VCaP (cell line): ENCODE measurements around the gene PRAME.

Experiments
- H3K27ac ChIP-seq: fragments of 450-650 bp; 2 replicates; pipeline ENCODE4 v1.5.1; 2017
- TF ChIP-seq, protein P1 (sequence below): fragments of 450-650 bp; conservative IDR thresholded peaks from 2 replicates; pipeline ENCODE4 v1.5.1; 2017; ENCODE audit warnings: mild to moderate bottlenecking, moderate library complexity

PRAME gene

DNA sequence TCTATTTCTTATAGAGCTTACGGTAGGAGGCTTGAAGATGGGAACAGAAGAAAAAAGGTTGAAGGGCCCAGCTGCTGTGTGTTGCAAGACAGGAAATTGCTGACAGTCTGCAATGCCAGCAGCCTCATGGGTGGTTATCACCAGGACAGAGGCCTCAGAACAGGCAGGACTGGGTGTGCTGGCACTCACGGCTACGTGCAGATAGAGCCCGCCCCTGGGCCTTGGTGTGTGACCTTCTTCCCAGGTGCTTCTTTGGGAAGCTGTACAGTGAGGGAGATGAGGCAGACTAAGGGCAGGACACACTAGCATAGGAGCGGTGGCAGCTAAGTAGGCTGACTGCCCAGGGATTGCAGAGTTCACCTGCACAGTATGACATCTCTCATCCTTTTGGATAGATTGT lies 12.6 kb downstream of the PRAME start:
- TF ChIP-seq, protein P1, sequence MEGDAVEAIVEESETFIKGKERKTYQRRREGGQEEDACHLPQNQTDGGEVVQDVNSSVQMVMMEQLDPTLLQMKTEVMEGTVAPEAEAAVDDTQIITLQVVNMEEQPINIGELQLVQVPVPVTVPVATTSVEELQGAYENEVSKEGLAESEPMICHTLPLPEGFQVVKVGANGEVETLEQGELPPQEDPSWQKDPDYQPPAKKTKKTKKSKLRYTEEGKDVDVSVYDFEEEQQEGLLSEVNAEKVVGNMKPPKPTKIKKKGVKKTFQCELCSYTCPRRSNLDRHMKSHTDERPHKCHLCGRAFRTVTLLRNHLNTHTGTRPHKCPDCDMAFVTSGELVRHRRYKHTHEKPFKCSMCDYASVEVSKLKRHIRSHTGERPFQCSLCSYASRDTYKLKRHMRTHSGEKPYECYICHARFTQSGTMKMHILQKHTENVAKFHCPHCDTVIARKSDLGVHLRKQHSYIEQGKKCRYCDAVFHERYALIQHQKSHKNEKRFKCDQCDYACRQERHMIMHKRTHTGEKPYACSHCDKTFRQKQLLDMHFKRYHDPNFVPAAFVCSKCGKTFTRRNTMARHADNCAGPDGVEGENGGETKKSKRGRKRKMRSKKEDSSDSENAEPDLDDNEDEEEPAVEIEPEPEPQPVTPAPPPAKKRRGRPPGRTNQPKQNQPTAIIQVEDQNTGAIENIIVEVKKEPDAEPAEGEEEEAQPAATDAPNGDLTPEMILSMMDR: no peak
- H3K27ac ChIP-seq: no peak overlapping the region

DNA sequence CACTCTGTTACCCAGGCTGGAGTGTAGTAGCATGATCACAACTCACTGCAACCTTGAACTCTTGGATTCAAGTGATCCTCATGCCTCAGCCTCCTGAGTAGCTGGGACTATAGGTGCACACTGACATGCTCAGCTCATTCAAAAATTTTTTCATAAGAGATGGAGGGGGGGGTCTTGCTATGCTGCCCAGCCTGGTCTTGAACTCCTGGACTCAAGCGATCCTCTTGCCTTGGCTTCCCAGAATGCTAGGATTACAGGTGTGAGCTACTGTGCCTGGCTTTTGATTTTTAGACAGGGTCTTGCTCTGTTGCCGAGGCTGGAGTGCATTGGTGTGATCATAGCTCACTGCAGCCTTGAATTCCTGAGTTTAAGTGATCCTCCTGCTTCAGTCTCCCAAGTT lies 14.0 kb downstream of the PRAME start:
- no peak overlapping the region for H3K27ac ChIP-seq
- TF ChIP-seq, protein P1: no peak

DNA sequence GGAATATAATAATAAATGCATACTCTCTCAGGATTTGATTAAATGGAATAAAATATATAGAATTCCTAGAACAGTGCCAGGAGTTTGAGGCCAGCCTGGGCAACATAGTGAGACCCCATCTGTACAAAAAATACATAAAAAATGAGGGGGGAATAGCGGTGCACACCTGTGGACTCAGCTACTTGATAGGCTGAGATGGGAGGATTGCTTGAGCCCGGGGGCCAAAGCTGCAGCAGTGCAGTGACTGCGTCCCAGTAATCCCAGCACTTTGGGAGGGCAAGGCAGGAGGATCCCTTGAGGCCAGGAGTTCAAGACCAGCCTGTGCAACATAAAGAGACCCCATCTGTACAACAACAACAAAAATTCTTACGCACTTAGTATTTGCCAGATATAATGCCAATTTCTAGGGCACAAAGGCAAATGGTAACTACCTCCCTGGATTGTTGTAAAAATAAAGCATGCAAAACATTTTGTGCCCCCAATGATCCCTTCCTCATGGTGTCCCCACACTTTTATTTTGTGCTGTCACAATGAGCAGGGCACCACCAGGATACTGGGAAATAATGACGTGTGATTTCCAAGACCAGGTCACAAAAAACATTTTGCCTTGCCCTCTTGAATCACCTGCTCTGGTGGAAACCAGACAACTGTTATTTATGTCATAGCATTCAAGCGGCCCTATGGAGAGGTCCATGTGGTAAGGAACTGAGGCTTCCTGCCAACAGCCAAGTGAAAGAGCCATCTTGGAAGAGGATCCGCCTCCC lies 20.7 kb downstream of the PRAME start:
- TF ChIP-seq, protein P1: no peak
- no peak overlapping the region for H3K27ac ChIP-seq

DNA sequence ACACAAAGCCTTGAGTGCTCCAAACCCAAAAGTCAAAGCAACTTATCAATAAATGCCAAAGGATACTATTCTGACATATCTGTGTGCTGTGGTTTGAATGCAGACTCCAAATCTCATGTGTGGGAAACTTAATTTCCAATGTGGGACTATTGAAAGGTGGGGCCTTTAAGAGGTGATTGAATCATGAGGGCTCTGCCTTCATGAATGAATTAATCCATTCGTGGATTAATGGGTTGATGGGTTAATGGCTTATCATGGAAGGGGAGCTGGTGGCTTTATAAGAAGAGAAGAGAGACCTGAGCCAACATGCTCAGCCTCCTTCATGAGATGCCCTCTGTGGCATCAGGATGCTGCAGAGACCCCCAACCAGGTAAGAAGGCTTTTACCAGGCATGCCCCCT lies 22.1 kb downstream of the PRAME start:
- TF ChIP-seq, protein P1: no peak

DNA sequence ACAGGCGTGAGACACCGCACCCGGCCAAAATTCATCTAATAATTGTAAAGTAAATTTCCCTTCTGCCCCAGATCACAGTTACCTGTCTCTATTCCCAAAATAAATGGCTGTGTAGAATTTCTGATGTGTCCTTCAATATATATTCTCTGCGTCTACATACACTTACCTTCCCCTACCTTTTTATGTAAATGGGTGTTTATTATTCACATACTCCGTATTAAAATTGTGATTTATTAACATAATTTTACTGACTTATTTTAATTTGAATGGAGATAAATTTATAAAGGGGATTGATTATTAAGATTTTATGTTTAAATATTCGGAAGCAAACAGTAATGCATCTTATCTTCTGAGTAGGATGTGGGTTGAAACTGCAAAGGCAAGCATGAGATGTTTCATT lies 22.6 kb downstream of the PRAME start:
- H3K27ac ChIP-seq: no peak overlapping the region
- TF ChIP-seq, protein P1: no peak

More for the DNA sequence above, 22.1 kb downstream of the PRAME start:
- H3K27ac ChIP-seq: no peak overlapping the region

DNA sequence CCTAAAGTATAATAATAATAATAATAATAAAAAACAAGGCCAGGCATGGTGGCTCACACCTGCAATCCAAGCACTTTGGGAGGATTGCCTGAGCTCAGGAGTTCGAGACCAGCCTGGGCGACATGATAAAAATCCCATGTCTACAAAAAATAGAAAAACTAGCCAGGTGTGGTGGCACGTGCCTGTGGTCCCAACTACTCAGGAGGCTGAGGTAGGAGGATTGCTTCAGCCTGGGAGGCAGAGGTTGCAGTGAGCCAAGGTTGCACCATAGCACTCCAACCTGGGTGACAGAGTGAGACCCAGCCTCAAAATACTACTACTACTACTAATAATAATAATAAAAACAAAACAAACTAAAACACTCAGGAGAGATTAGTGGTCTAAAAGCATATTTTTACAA lies 23.4 kb downstream of the PRAME start:
- TF ChIP-seq, protein P1: no peak
- H3K27ac ChIP-seq: no peak overlapping the region

DNA sequence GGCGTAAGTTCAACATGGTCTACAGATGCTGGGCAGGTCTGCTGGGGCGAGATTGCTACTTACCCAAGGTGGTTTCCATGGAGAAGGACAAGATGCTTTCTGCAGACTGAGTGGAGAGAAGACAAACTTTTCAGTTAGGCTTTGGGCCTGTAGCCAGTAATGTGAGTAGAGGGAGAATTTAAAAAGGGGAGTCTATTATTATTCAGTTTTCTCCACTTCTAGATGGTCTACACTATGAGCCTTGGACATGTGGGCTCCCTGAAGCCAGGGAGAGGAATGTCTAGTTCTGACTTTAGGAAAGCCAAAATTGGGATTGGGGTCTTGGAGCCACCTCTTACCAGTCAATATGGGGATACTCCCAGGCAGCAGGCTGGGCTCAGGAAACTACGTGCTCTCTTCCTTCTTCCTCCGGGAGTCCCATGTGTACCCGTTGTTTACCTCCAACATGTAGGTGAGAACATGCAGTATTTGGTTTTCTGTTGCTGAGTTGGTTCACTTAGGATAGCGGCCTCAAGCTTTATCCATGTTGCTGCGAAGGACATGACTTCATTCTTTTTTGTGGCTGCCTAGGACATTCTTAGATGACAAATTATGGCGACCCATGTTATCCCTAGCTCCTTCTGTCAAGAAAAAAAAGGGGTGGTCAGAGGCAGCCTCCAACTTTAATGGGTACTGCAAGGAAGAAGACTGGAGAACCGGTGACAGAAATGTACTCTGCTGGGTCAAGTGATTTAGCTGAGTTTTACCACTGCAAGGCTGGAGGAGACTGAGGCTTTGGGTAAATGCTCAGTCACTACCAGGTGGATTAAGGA lies 24.3 kb downstream of the PRAME start:
- no peak overlapping the region for H3K27ac ChIP-seq
- TF ChIP-seq, protein P1: no peak
